ENCODE results near the gene RFLNA. TPM values are rescaled to one million over a fixed set of nuclear protein-coding genes. Genes with fewer than 3 reads are reported as not detected.

The RFLNA gene
- total and polyA plus RNA-seq, 2 of the 13 experiments (the other 11 are each of a cell fraction or from before 2014, with no cell fraction given), result not detected

DNA sequence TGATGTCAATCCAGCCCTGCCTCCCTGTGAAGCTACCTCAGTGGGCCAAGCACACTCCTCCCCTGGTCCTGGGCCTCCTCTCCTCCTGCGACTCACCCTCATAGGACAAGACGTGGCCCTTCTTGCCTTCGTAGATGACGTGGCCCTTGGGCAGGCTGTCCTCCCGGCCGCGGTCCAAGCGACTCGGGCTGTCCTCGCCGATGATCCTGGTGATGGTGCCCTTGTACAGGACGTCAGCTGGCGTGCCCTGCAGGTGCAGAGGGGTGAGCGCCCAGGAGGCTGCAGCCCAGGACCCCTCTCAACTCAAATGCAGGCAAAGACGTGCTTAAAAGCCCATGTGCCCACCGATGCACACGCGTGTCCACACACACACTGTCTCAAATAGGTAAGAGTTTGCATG is 55.6 kb downstream of the RFLNA start:
- H3K36me3 ChIP-seq (replicated peaks in 1 of 2; ENCODE audit: control insufficient read depth in 1 of 2, insufficient read depth in 2 of 2, low read length in 2 of 2), result peaks cover 23 to 59% of the 10 kb centered on the region in 2 experiments; a peak in 4 of 5 replicates
- no peak overlapping the region for H3K27ac ChIP-seq (ENCODE audit: extremely low read length, insufficient read depth, low read length)
- H3K9ac ChIP-seq (ENCODE audit: insufficient read depth, low read depth, low read length), result no peak overlapping the region
- no peak overlapping the region for H3K4me3 ChIP-seq (replicated peaks in 1 of 3; ENCODE audit: insufficient read depth in 1 of 3, low read depth in 2 of 3, low read length in 3 of 3)
- BruUV-seq (replicated peaks), result no TSS peak
- CTCF ChIA-PET (ENCODE audit: low intra/inter-chr PET ratio, low total read pairs), result no interaction called here
- no peaks in the 10 kb centered on the region for H3K9me3 ChIP-seq (ENCODE audit: low read length)
- H3K4me2 ChIP-seq (ENCODE audit: low read depth, low read length), result no peak overlapping the region
- POLR2A ChIA-PET, result interaction anchor here (0.8 kb wide), 1 partner anchor 39 kb away, joined by 4 read pairs; no protein-coding TSS in a partner anchor
- peaks cover 13% of the 10 kb centered on the region; the same call in 1 of the 2 replicates for H4K20me1 ChIP-seq (ENCODE audit: insufficient read depth, low read length)
- intact Hi-C loops (cut with micrococcal nuclease; ENCODE audit: unreplicated experiment), result no loop called here
- no peak overlapping the region for H2AFZ ChIP-seq (ENCODE audit: low read length)
- no peaks in the 10 kb centered on the region for H3K27me3 ChIP-seq (ENCODE audit: control insufficient read depth in 1 of 2, insufficient read depth in 2 of 2, low read length in 2 of 2)
- H3K4me1 ChIP-seq (ENCODE audit: insufficient read depth, low read length), result peaks cover 20% of the 10 kb centered on the region
- no peak for DNase-seq (ENCODE audit: low spot score)
- in situ Hi-C loops (cut with HindIII; ENCODE audit: extremely low pct_ligation_motif_present, low pct_unique_long_range_greater_than_20kb), result loop anchor here (10.0 kb wide), 1 partner anchor 414 kb away; no protein-coding TSS in a partner anchor
- no peaks in the 10 kb centered on the region for H3K79me2 ChIP-seq (ENCODE audit: insufficient read depth, low read length)
- ATAC-seq, result no peak
- 95% methylated on average over 18 of the region's 18 CpGs for WGBS (ENCODE audit: low lambda C conversion rate)
- FAIRE-seq, result no peak
- TF ChIP-seq, protein P1, sequence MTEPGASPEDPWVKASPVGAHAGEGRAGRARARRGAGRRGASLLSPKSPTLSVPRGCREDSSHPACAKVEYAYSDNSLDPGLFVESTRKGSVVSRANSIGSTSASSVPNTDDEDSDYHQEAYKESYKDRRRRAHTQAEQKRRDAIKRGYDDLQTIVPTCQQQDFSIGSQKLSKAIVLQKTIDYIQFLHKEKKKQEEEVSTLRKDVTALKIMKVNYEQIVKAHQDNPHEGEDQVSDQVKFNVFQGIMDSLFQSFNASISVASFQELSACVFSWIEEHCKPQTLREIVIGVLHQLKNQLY (CRISPR knock-in tag; IDR thresholded peaks at IDR 0.05), result no peak
- TF ChIP-seq ZNF230 (CRISPR knock-in tag; IDR thresholded peaks at IDR 0.05) (no peak), ARNTL (CRISPR knock-in tag; IDR thresholded peaks at IDR 0.05) (no peak), JUN (CRISPR knock-in tag; IDR thresholded peaks at IDR 0.05) (no peak), TFAP4 (IDR thresholded peaks at IDR 0.05; ENCODE audit: borderline replicate concordance, low read depth) (no peak), NR1H2 (CRISPR knock-in tag; IDR thresholded peaks at IDR 0.05; ENCODE audit: borderline replicate concordance, low read depth) (no peak), ZNF362 (CRISPR knock-in tag; IDR thresholded peaks at IDR 0.05; ENCODE audit: borderline replicate concordance) (no peak), GABPA (IDR thresholded peaks at IDR 0.05; ENCODE audit: low read depth, low read length) (no peak), GABPA (CRISPR knock-in tag; IDR thresholded peaks at IDR 0.05; ENCODE audit: low read depth) (no peak), ZIK1 (CRISPR knock-in tag; IDR thresholded peaks at IDR 0.05; ENCODE audit: borderline replicate concordance, low read depth) (no peak), ZUFSP (CRISPR knock-in tag; IDR thresholded peaks at IDR 0.05; ENCODE audit: borderline replicate concordance) (no peak), TFE3 (CRISPR knock-in tag; IDR thresholded peaks at IDR 0.05) (no peak), TRIM22 (IDR thresholded peaks at IDR 0.05) (no peak), DRAP1 (CRISPR knock-in tag; IDR thresholded peaks at IDR 0.05) (no peak)
- TF ChIP-seq, protein P2, sequence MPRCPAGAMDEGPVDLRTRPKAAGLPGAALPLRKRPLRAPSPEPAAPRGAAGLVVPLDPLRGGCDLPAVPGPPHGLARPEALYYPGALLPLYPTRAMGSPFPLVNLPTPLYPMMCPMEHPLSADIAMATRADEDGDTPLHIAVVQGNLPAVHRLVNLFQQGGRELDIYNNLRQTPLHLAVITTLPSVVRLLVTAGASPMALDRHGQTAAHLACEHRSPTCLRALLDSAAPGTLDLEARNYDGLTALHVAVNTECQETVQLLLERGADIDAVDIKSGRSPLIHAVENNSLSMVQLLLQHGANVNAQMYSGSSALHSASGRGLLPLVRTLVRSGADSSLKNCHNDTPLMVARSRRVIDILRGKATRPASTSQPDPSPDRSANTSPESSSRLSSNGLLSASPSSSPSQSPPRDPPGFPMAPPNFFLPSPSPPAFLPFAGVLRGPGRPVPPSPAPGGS (CRISPR knock-in tag; IDR thresholded peaks at IDR 0.05), result no peak
